Fibroblast of lung (primary cell): Measurements from ENCODE around the gene FNDC11.

Experiments
- EZH2 ChIP-seq: IDR thresholded peaks from 2 replicates; pipeline ENCODE4 v1.5.1; 2012; ENCODE audit warnings: low read length, control low read depth, mild to moderate bottlenecking; ENCODE audit errors: missing control alignments
- TF ChIP-seq, protein P1 (sequence below), 2 donors: IDR thresholded peaks in 1 of 2; conservative IDR thresholded peaks in 1 of 2; 1 replicate in 1 of 2; 2 replicates in 1 of 2; pipeline ENCODE4 v1.5.1; 2011 to 2012; ENCODE audit warnings: low read length in 2 of 2, control low read depth in 1 of 2, inconsistent platforms in 1 of 2, low read depth in 1 of 2, mild to moderate bottlenecking in 1 of 2

DNA sequence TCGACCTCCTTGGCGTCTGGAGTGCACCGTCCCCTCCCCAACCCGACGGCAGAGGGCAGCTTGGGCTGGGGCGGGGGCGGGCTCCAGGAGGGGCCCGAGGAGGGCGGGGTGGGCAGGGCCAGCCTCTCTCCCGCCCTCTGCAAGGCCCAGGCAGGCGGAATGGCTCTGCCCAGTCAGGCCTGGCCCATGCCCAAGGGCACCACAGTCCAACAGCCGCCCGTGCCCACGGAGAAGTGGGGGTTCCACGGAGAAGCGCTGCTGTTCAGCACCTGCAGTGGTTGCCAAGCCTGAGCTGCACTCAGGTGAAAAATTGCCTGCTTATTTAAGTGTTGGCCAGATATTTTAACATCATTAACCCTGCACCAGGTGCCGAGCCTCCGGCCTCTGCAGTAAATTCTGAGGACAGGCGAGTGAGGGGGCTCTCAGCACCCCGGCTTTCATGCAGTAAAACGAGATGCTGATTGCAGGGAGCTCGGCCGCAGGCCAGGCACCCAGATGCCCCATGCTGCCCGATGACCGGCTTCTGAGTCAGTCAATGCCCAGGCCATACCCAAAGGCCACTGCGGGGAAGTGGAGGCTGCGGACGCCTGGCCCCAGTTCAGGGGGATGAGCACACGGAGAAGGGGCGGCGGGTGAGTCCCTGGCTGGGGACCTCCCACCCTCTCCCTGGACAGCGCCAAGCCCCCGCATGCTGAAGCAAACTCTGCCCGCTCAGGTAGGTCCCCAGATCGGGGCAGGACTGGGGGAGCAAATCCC is 6.1 kb upstream of the FNDC11 start, which contains the start of gene SRMS:
- TF ChIP-seq, protein P1, sequence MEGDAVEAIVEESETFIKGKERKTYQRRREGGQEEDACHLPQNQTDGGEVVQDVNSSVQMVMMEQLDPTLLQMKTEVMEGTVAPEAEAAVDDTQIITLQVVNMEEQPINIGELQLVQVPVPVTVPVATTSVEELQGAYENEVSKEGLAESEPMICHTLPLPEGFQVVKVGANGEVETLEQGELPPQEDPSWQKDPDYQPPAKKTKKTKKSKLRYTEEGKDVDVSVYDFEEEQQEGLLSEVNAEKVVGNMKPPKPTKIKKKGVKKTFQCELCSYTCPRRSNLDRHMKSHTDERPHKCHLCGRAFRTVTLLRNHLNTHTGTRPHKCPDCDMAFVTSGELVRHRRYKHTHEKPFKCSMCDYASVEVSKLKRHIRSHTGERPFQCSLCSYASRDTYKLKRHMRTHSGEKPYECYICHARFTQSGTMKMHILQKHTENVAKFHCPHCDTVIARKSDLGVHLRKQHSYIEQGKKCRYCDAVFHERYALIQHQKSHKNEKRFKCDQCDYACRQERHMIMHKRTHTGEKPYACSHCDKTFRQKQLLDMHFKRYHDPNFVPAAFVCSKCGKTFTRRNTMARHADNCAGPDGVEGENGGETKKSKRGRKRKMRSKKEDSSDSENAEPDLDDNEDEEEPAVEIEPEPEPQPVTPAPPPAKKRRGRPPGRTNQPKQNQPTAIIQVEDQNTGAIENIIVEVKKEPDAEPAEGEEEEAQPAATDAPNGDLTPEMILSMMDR (conservative IDR thresholded peaks at IDR 0.05 in 1 of 2, IDR thresholded peaks at IDR 0.05 in 1 of 2; ENCODE audit: low read depth in 1 of 2, low read length in 2 of 2), result no peak
- no peak for TF ChIP-seq EZH2
